Stimulated activated CD8-positive, alpha-beta memory T cell treated with anti-CD3 and anti-CD28 coated beads, Interleukin-15, amount 100 ng/mL, for 4 hours (primary cell): ENCODE measurements around the gene ZNF567.
A peak's percentile ranks its signal among the peaks of the same experiment; 100 is the strongest.
"Not testable (repeated sequence)": the region's sequence is repeated elsewhere in the genome, so short reads cannot be mapped to it uniquely, and the experiment has no call there.

Experiments
- DNase-seq, 2 donors: peaks; one replicate each; pipeline ENCODE4 v3.0.0-alpha.2; 2020; ENCODE audit warnings: low read depth in 2 of 2

The ZNF567 gene

GRCh38 chr19:36687214-36688056, at the start of gene ZNF567:
ZNF567 (plus strand) TSS chr19:36687612; CDS start chr19:36694868, 7,256 bp downstream.
- peak; percentile 97 to 98 for DNase-seq

DNA sequence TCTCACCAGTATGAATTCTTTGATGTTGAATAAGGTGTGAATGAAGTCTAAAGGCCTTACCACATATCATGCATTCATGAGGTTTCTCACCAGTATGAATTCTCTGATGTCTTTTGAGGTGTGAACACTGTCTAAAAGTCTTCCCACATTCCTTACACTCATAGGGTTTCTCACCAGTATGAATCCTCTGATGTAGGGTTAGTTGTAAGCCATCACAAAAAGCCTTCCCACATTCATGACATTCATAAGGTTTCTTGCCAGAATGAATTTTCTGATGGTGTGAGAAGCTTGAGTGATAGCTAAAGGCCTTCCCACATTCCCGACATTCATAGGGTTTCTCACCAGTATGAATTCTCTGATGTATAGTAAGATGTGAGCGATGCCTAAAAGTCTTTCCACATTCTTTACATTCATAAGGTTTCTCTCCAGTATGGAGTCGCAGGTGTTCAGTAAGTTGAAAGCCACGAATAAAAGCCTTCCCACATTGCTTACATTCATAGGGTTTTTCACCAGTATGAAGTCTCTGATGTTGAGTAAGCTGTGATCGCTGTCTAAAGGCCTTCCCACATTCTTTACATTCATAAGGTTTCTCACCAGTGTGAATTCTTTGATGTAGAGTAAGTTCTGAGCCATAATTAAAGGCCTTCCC, 48.4 kb upstream of the ZNF567 start:
- no peak for DNase-seq

DNA sequence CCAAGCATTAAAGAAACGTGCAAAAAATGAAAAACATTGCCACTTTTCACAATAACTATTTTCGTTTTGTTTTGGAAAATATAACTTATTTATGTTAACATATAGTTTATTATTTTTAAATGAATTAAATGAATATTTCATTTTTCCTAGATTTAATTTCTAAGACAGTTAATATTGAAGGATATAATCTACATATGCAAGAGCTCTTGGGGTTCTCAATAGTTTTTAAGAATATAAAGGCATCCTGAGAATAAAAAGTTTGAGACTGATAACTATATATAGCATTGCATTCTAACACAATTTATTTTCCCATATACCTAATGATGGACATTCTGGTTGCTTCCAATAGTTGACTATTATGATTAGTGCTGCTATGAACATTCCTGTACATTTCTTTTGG, 40.7 kb upstream of the ZNF567 start:
- no peak for DNase-seq

DNA sequence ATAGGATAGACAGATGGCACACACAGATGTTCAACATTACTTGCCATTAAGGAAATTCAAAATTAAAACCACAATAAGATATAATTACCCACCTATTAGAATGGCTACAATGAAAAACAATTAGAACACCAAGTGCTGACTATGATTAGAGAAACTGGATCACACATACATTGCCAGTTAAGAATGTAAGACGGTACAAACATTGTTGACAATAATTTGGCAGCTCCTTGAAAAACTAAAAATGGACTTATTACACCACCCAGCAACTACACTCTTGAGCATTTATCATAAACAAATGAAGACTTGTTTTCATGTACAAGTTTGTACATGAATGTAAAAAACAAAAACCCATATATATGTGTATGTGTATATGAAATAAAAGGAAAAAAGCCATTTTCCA, 34.5 kb upstream of the ZNF567 start:
- DNase-seq, result no peak

- DNase-seq, result no peak
Observed at GRCh38 chr19:36665832-36666231, 21.6 kb upstream of the ZNF567 start.

DNA sequence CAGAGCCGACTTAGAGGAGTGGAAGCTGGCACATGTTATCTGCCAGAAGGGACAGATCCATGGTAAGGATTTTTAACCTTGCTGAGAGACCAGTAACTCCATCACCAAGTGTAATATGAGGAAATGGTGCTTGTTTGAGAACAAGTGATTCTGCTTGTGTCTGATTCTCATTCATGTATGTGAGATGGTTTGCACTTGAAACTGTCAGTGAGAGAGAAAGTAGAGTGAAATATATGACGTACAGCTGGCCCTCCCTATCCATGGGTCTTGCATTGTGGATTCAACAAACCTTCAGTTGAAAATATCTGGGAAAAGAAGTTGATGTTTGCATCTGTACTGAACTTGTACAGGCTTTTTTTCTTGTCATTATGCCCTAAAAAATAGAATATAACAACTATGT, 18.8 kb upstream of the ZNF567 start:
- DNase-seq, result no peak

DNA sequence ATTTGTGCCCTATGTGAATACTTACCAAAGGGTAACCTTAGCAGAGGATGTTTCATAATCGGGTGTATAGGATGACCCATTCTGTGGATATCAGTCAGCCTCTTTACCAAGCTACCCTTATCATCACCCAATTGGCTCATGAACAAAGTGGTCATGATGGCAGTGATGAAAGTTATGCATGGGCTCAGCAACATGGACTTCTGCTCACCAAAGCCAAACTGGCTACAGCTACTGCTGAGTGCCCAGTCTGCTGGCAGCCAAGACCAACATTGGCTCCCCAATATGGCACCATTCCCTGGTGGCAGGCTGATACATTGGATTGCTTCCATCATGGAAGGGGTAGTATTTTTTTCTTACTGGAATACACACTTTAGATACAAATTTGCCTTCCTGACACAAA, 15.0 kb upstream of the ZNF567 start:
- DNase-seq, result no peak

- no peak for DNase-seq
Observed at GRCh38 chr19:36674201-36674600, 13.2 kb upstream of the ZNF567 start.

DNA sequence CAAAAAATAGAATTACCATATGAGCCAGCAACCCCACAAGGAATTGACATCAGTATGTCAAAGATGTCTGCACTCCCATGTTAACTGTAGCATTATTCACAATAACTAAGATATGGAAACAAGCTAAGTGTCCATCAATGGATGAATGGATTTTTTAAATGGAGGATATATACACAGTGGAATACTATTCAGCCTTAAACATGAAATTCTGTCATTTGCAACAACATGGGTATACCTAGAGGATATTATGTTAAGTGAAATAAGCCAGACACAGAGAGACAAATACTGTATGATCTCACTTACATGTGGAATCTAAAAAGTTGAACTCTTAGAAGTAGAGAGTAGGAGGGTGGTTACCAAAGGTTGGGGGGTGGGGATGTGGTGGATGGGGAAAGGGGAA, 8.0 kb upstream of the ZNF567 start:
- DNase-seq, result no peak

DNA sequence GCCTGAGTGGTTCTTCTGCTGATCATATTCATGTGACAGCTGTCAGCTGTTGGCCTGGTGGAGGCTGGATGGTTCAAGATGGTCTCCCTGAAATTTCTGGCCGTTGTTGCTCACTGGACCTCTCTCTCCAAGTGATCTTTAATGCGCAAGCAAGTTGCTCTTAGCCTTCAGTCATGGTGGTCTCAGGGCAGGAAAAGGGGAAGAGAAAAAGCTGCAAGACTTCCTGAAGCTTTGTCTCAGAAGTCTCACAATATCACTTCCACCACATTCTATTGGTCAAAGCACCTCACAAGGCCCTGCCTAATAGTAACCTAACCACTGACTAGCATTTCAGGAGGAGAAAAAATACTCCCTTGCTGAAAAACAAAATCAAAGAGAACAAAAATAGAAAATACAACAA, 1.6 kb upstream of the ZNF567 start:
- no peak for DNase-seq

DNA sequence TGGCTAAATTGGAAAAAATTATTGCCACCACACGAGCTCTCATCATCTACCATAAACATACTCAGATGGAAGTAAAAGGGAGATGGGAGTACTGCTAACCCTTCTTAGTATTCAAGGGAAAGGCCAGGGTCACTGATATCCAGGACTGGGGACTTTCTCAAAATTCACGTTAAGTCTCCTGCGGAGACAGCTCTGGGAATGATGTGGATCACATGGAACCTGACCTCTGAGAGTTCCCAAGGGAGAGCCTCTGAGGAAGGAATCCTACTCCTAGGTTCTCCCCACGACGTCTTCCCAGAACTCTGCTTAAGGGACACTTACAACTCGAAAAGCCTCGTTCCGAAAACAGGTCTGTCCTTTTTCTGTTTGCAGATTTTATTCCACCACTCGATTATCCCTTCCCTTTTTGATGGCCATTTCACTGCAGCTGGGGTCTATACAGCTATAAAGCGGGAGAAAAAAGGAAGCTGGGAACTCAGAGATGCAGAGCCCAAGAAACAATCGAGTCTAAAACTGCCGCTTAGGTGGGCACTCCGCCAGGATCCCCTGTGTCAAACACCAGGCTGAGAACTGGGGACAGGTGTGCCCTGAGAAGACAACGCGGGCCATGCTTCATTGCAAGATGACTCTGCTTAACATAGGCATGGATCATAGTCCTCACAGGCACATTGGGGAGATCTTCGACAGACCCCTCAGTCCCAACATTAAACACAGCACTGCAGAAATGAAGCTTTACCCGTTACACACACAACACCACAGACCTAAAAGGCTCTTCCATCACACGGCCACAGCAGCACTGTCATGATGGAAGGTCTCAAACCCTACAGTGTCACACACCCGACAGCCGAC, 823 bp upstream of the ZNF567 start:
- no peak for DNase-seq

DNA sequence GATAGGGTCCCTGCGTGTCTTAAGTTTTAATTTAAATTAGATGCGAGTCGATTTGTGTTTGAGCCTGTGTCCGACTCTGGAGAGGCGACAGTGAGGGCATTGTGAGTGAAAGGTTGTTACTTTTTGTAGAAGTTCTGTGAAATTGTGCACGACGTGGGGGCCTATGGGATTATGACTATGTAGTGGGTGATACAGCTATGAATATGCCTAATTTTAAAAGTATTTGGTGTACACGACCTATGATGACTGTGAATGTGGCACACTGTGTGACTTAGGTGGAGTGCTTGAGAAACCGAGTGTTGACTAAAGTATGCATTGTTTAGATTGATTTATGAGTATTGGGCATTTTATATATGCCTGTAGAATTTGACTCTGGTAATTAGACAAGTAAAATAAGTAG, 646 bp downstream of the ZNF567 start:
- no peak for DNase-seq

- no peak for DNase-seq
Observed at GRCh38 chr19:36707134-36707533, 19.7 kb downstream of the ZNF567 start.

- DNase-seq, result no peak
Observed at GRCh38 chr19:36709423-36709822, 22.0 kb downstream of the ZNF567 start.

- DNase-seq, result no peak
Observed at GRCh38 chr19:36719687-36720556, 32.5 kb downstream of the ZNF567 start.

DNA sequence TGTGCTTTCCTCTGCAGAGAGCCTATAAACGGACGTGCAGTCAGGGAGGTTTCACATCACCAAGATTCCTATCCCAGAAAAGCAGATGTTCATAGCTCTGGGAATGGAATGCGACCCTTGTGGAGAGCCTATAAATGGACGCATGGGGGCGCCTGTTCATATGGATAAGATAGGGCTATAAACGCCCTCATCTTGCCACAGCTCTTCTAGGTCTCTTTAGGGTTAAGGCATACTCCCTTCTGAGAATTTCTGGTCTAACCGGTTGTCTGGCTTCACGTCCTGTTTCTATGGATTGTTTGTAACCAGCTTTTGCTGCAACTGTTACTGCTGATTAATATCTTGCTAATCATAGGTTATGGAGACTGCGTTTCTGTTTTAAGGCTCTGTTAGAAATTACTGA, 48.8 kb downstream of the ZNF567 start:
- DNase-seq, result not testable (repeated sequence)

DNA sequence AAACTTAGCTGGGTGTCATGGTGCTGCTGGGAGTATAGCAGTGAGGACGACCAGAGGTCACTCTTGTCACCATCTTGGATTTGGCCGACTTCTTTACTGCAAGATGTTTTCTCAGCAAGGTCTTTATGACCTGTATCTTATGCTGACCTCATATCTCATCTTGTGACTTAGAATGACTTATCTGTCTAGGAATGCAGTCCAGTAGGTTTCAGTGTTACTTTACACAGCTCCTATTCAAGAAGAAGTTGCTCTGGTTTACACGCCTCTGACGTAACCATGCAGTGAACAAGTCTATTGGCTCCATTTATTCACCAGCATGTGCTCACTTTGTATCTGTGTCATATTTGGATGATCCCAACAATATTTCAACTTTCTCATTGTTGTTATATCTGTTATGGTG, 58.5 kb downstream of the ZNF567 start:
- no peak for DNase-seq

GRCh38 chr19:36747750-36748149, 60.3 kb downstream of the ZNF567 start:
- no peak for DNase-seq

GRCh38 chr19:36748431-36749275, 61.2 kb downstream of the ZNF567 start:
- DNase-seq, result no peak

DNA sequence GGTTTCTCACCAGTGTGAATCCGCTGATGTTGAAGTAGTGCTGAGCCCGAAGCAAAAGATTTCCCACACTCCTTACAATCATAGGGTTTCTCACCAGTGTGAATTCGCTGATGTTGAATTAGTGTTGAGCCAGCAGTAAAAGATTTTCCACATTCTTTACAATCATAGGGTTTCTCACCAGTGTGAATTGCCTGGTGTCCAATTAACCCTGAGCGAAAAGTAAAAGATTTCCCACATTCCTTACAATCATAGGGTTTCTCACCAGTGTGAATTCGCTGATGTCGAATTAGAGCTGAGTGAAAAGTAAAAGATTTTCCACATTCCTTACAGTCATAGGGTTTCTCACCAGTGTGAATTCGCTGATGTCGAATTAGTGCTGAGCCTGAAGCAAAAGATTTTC, 62.2 kb downstream of the ZNF567 start:
- DNase-seq, result not testable (repeated sequence)
